K562 (cell line): ENCODE data around the gene RALY. TPM values are rescaled to one million over a fixed set of nuclear protein-coding genes. Genes with fewer than 3 reads are reported as not detected.
A peak's percentile ranks its signal among the peaks of the same experiment; 100 is the strongest.

Source experiments
- ATAC-seq: fragments of 200-7000 bp; cut with Tn5 transposase; 3 replicates; pipeline ENCODE4 v1.9.1; 2020; ENCODE audit warnings: moderate library complexity
- BruUV-seq: library from RNA; stranded (reverse); fragments of 400-500 nt; replicated peaks from 2 replicates; lab custom pipeline; 2021; lab: Mats Ljungman, UMichigan
- CTCF ChIA-PET: fragments of 300-600 bp; formaldehyde crosslinking; extraction: SDS; loops from one replicate; lab custom pipeline; 2021; ENCODE audit warnings: low intra/inter-chr PET ratio; lab: Yijun Ruan, JAX
- POLR2A ChIA-PET: fragments of 300-600, 350-650 bp; sonication (Branson Sonifier 250); formaldehyde crosslinking; extraction: SDS; loops from one replicate; lab custom pipeline; 2021; ENCODE audit warnings: antibody characterized with exemption, inconsistent platforms; lab: Yijun Ruan, JAX
- DNase-seq, 4 experiments: peaks; one replicate each; pipeline versions ENCODE4 v3.0.0 to v3.0.0-alpha.2; 2011 to 2018; ENCODE audit warnings: low spot score in 3 of 4, mixed read lengths in 3 of 4; ENCODE audit errors: extremely low read depth in 1 of 4
- FAIRE-seq: peaks from 2 replicates; lab custom pipeline; 2011; peaks lifted over from hg19 to GRCh38; lab: Jason Lieb, UNC
- H2AFZ ChIP-seq: 2 replicates; pipeline ENCODE4 v1.6.0; 2011; ENCODE audit warnings: low read depth, low read length, control low read depth, inconsistent platforms
- H3K27ac ChIP-seq: fragments of 200-600 bp; 3 replicates; pipeline ENCODE4 v1.8.0; 2011; ENCODE audit warnings: low read depth, mild to moderate bottlenecking, control low read depth, inconsistent platforms, low read length, moderate library complexity, mixed read lengths; ENCODE audit errors: extremely low read depth
- H3K27me3 ChIP-seq, 2 experiments: fragments of 300-600 bp in 1 of 2; 2 replicates in 1 of 2; 3 replicates in 1 of 2; pipeline versions ENCODE4 v1.6.0 to v1.8.0; 2011; ENCODE audit warnings: inconsistent platforms in 2 of 2, low read length in 2 of 2, mild to moderate bottlenecking in 1 of 2, mixed read lengths in 1 of 2, moderate library complexity in 1 of 2; ENCODE audit not compliant: control insufficient read depth in 2 of 2, insufficient read depth in 2 of 2
- H3K36me3 ChIP-seq: fragments of 300-600 bp; 3 replicates; pipeline ENCODE4 v1.8.0; 2011; ENCODE audit warnings: mild to moderate bottlenecking, low read length, inconsistent platforms; ENCODE audit not compliant: control insufficient read depth, insufficient read depth
- H3K4me1 ChIP-seq, 2 experiments: fragments of 200-600 bp in 1 of 2; replicated peaks in 1 of 2; 2 replicates in 1 of 2; 3 replicates in 1 of 2; pipeline versions ENCODE4 v1.5.1 to v1.8.0; 2011; ENCODE audit warnings: inconsistent platforms in 2 of 2, low read length in 2 of 2, mild to moderate bottlenecking in 1 of 2, mixed read lengths in 1 of 2, moderate library complexity in 1 of 2; ENCODE audit not compliant: control insufficient read depth in 2 of 2, insufficient read depth in 2 of 2
- H3K4me2 ChIP-seq: 2 replicates; pipeline ENCODE4 v1.6.1; 2011; ENCODE audit warnings: low read length, control low read depth, inconsistent platforms, mixed read lengths; ENCODE audit not compliant: insufficient read depth
- H3K4me3 ChIP-seq: fragments of 200-600 bp; sonication (generic), shearing (Covaris generic); 2 replicates; pipeline ENCODE4 v1.5.1; 2016; ENCODE audit warnings: control low read depth, inconsistent platforms
- H3K79me2 ChIP-seq: fragments of 200-600 bp; 3 replicates; pipeline ENCODE4 v1.8.0; 2011; ENCODE audit warnings: low read length, inconsistent platforms; ENCODE audit not compliant: control insufficient read depth, insufficient read depth
- H3K9ac ChIP-seq, 2 experiments: 2 replicates each; pipeline versions ENCODE4 v1.6.0 to v1.6.1; 2011; ENCODE audit warnings: low read depth in 2 of 2, low read length in 2 of 2, control low read depth in 1 of 2, inconsistent platforms in 1 of 2, mild to moderate bottlenecking in 1 of 2, mixed read lengths in 1 of 2; ENCODE audit not compliant: insufficient read depth in 1 of 2
- H3K9me1 ChIP-seq: one replicate; pipeline ENCODE4 v1.6.0; 2011; ENCODE audit warnings: inconsistent platforms, mild to moderate bottlenecking, low read length, moderate library complexity; ENCODE audit not compliant: control insufficient read depth, insufficient read depth
- H3K9me3 ChIP-seq: replicated peaks from 2 replicates; pipeline ENCODE4 v1.5.1; 2011; ENCODE audit warnings: low read depth, low read length, inconsistent platforms; ENCODE audit not compliant: control insufficient read depth, insufficient read depth
- H4K20me1 ChIP-seq: replicated peaks from 2 replicates; pipeline ENCODE4 v1.6.1; 2011; ENCODE audit warnings: low read length, inconsistent platforms, mixed read lengths; ENCODE audit not compliant: control insufficient read depth, insufficient read depth
- ATF3 ChIP-seq, 2 experiments: fragments of 450-650 bp in 1 of 2; sonication (generic) in 1 of 2; formaldehyde crosslinking in 1 of 2; IDR thresholded peaks in 1 of 2; conservative IDR thresholded peaks in 1 of 2; 2 replicates each; pipeline versions ENCODE4 v1.6.1 to v1.8.1; 2016 to 2023; ENCODE audit warnings: mild to moderate bottlenecking in 2 of 2, moderate library complexity in 2 of 2, inconsistent platforms in 1 of 2, missing genetic modification reagents in 1 of 2
- CEBPB ChIP-seq: fragments of 450-650 bp; IDR thresholded peaks from 2 replicates; pipeline ENCODE4 v1.6.1; 2016; ENCODE audit warnings: missing genetic modification characterization, missing compliant biosample characterization
- CEBPG ChIP-seq, 3 experiments: fragments of 200-800 bp in 1 of 3; sonication (Bioruptor generic) in 1 of 3; sonication (generic) in 1 of 3; formaldehyde crosslinking in 1 of 3; IDR thresholded peaks in 2 of 3; conservative IDR thresholded peaks in 1 of 3; 2 replicates each; pipeline versions ENCODE4 v1.6.1 to v1.8.0; 2016 to 2022; ENCODE audit warnings: missing compliant biosample characterization in 2 of 3, missing genetic modification characterization in 2 of 3, mild to moderate bottlenecking in 1 of 3, missing genetic modification reagents in 1 of 3
- TRIM28 ChIP-seq: fragments of 450-650 bp; IDR thresholded peaks from 2 replicates; pipeline ENCODE4 v1.6.1; 2017
- ZNF316 ChIP-seq: fragments of 450-650 bp; IDR thresholded peaks from 2 replicates; pipeline ENCODE4 v1.6.1; 2016
- WGBS: fragments of 100-300 bp; shearing (Covaris generic); methylation state at CpG from one replicate; pipeline ENCODE4 v1.1.6; 2016; ENCODE audit warnings: low coverage, mixed read lengths; ENCODE audit not compliant: insufficient coverage; ENCODE audit errors: missing lambda C conversion rate; 5-methylcytosine and 5-hydroxymethylcytosine counted together
- in situ Hi-C: fragments of 300-500 bp; cut with MboI; formaldehyde crosslinking; loops from 4 replicates; pipeline ENCODE4 v1.15.0; 2018; ENCODE audit warnings: inconsistent platforms, mixed read lengths
- intact Hi-C: fragments of 100-400 bp; cut with micrococcal nuclease; formaldehyde crosslinking; loops from 2 replicates; pipeline ENCODE4 v1.14.2; 2022
- polyA plus RNA-seq, 8 experiments: library from polyadenylated mRNA; depleted of rRNA in 4 of 8; stranded (reverse) in 5 of 8; unstranded in 3 of 8; fragments of >200 nt; fragmentation: Nextera tagmentation in 2 of 8; fragmentation: Illumina TruSeq in 1 of 8; extraction: Ambion mirVana in 2 of 8; extraction: Trizol in 1 of 8; gene quantifications; 2 replicates each; pipeline versions ENCODE4 v1.2.1 to v1.2.3, GENCODE V29; 2011 to 2014; ENCODE audit warnings: inconsistent platforms in 1 of 8, missing spikeins in 1 of 8
- total RNA-seq, 7 experiments: library from RNA; depleted of rRNA in 6 of 7; stranded (reverse); fragments of >200 nt in 6 of 7; fragmentation: Illumina TruSeq in 2 of 7; extraction: Trizol in 2 of 7; gene quantifications; 2 replicates each; pipeline versions ENCODE4 v1.2.1 to v1.2.3, GENCODE V29; 2011 to 2021; ENCODE audit warnings: low replicate concordance in 1 of 7

RALY gene
- total and polyA plus RNA-seq, 9 of the 15 experiments (the other 6 are each of a cell fraction or from before 2014, with no cell fraction given): 0.80 to 207 (median 128) TPM

GRCh38 chr20:33945391-33946081 lies 48.2 kb upstream of the RALY start:
- H3K27ac ChIP-seq: no peak overlapping the region
- TF ChIP-seq CEBPG (CRISPR knock-in tag; IDR thresholded peaks at IDR 0.05): peak; percentile 36; the same call in 1 of the 2 replicates
- TF ChIP-seq CEBPG (tag; conservative IDR thresholded peaks at IDR 0.05 in 1 of 2, IDR thresholded peaks at IDR 0.05 in 1 of 2): peak in 1 of 2 experiments; percentile 94; a peak in 2 of 4 replicates
- TF ChIP-seq ZNF316: 0 out of 2 replicates have a peak, but pooled peaks have one; percentile 17
- 0 out of 2 replicates have a peak, but pooled peaks have one; percentile 18 for TF ChIP-seq CEBPB (tag)
- peak; percentile 76 for TF ChIP-seq ATF3 (IDR thresholded peaks at IDR 0.05)
- TF ChIP-seq ATF3 (CRISPR knock-in tag; conservative IDR thresholded peaks at IDR 0.05): no peak
- TF ChIP-seq TRIM28: no peak
- TF ChIP-seq, all 486 proteins: peak for 4
- Histone ChIP-seq H3K79me2 (no peaks in the 10 kb centered on the region), H3K9me3 (peaks cover 16% of the 10 kb centered on the region), H3K4me3 (no peak overlapping the region), H3K4me2 (no peak overlapping the region), H2AFZ (no peak overlapping the region), H3K9ac (no peak overlapping the region), H3K9me1 (no peaks in the 10 kb centered on the region), H3K36me3 (no peaks in the 10 kb centered on the region), H3K27me3 (peaks cover 8 to 21% of the 10 kb centered on the region in 2 experiments; a peak in 4 of 5 replicates), H3K4me1 (no peaks in the 10 kb centered on the region), H4K20me1 (no peaks in the 10 kb centered on the region)
- CTCF ChIA-PET: no interaction called here
- in situ Hi-C loops (no loop called here), intact Hi-C loops (loop anchor here (5.0 kb wide), 2 partner anchors 77 to 182 kb away; no protein-coding TSS in a partner anchor)
- POLR2A ChIA-PET: interaction anchor here (0.8 kb wide), 1 partner anchor 14 kb away, joined by 3 read pairs; no protein-coding TSS in a partner anchor
- ATAC-seq: no peak
- DNase-seq: no peak
- no TSS peak for BruUV-seq
- FAIRE-seq: no peak
- 0% methylated on average over 5 of the region's 5 CpGs for WGBS
